Kidney epithelial cell (primary cell): ENCODE measurements around the gene JADE1. TPM values are rescaled to one million over a fixed set of nuclear protein-coding genes. Genes with fewer than 3 reads are reported as not detected.
A peak's percentile ranks its signal among the peaks of the same experiment; 100 is the strongest.

Experiments used
- DNase-seq: peaks from one replicate; pipeline ENCODE4 v3.0.0-alpha.2; 2010; ENCODE audit warnings: low read depth
- H3K27me3 ChIP-seq: 2 replicates; pipeline ENCODE4 v1.6.0; 2011; ENCODE audit warnings: low read length; ENCODE audit not compliant: control insufficient read depth, insufficient read depth
- H3K36me3 ChIP-seq: 2 replicates; pipeline ENCODE4 v1.5.1; 2011; ENCODE audit warnings: low read length; ENCODE audit not compliant: control insufficient read depth, insufficient read depth
- H3K4me3 ChIP-seq: 2 replicates; pipeline ENCODE4 v1.5.1; 2011; ENCODE audit warnings: low read depth, mild to moderate bottlenecking, control low read depth, low read length
- CTCF ChIP-seq: IDR thresholded peaks from 2 replicates; pipeline ENCODE4 v1.5.1; 2011; ENCODE audit warnings: mild to moderate bottlenecking, moderate library complexity, low read length, control low read depth, inconsistent platforms; ENCODE audit not compliant: insufficient read depth, poor library complexity, severe bottlenecking
- total RNA-seq: library from RNA; depleted of rRNA; stranded (reverse); fragments of >200 nt; gene quantifications from 2 replicates; pipeline ENCODE4 v1.2.3, GENCODE V29; 2015

JADE1 gene
- total RNA-seq, 1 donor from 2014 or later: 16.1 TPM

- no peak for TF ChIP-seq CTCF
- H3K27me3 ChIP-seq: no peaks in the 10 kb centered on the region
- H3K4me3 ChIP-seq: no peak overlapping the region
- no peak for DNase-seq
- no peaks in the 10 kb centered on the region for H3K36me3 ChIP-seq
Observed at GRCh38 chr4:128775477-128775876, 34.0 kb upstream of the JADE1 start.

- Histone ChIP-seq H3K27me3 (no peaks in the 10 kb centered on the region), H3K36me3 (no peaks in the 10 kb centered on the region), H3K4me3 (no peak overlapping the region)
- no peak for DNase-seq
- no peak for TF ChIP-seq CTCF
Observed at GRCh38 chr4:128775916-128776315, 33.6 kb upstream of the JADE1 start.

- peak; percentile 98 for DNase-seq
- no peak for TF ChIP-seq CTCF
- Histone ChIP-seq H3K27me3 (no peaks in the 10 kb centered on the region), H3K4me3 (no peak overlapping the region), H3K36me3 (no peaks in the 10 kb centered on the region)
Observed at GRCh38 chr4:128776794-128777216, 32.7 kb upstream of the JADE1 start.

GRCh38 chr4:128780688-128781087, 28.8 kb upstream of the JADE1 start:
- TF ChIP-seq CTCF: no peak
- Histone ChIP-seq H3K27me3 (no peaks in the 10 kb centered on the region), H3K4me3 (no peak overlapping the region), H3K36me3 (no peaks in the 10 kb centered on the region)
- DNase-seq: no peak

GRCh38 chr4:128782076-128782715, 27.3 kb upstream of the JADE1 start:
- Histone ChIP-seq H3K27me3 (no peaks in the 10 kb centered on the region), H3K4me3 (no peak overlapping the region), H3K36me3 (no peaks in the 10 kb centered on the region)
- no peak for TF ChIP-seq CTCF
- DNase-seq: no peak
